ENCODE data around the gene DNMT3L. TPM values are rescaled to one million over a fixed set of nuclear protein-coding genes. Genes with fewer than 3 reads are reported as not detected.

DNMT3L gene
- total RNA-seq, 1 donor, result not detected

GRCh38 chr21:44282370-44282769 lies 20.7 kb upstream of the DNMT3L start:
- TF ChIP-seq, protein P1, sequence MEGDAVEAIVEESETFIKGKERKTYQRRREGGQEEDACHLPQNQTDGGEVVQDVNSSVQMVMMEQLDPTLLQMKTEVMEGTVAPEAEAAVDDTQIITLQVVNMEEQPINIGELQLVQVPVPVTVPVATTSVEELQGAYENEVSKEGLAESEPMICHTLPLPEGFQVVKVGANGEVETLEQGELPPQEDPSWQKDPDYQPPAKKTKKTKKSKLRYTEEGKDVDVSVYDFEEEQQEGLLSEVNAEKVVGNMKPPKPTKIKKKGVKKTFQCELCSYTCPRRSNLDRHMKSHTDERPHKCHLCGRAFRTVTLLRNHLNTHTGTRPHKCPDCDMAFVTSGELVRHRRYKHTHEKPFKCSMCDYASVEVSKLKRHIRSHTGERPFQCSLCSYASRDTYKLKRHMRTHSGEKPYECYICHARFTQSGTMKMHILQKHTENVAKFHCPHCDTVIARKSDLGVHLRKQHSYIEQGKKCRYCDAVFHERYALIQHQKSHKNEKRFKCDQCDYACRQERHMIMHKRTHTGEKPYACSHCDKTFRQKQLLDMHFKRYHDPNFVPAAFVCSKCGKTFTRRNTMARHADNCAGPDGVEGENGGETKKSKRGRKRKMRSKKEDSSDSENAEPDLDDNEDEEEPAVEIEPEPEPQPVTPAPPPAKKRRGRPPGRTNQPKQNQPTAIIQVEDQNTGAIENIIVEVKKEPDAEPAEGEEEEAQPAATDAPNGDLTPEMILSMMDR (IDR thresholded peaks at IDR 0.05; ENCODE audit: extremely low read depth, low read depth, low read length), result no peak
- H3K27ac ChIP-seq (ENCODE audit: low read depth, low read length), result no peak overlapping the region
- H4K20me1 ChIP-seq (ENCODE audit: insufficient read depth, low read length), result no peaks in the 10 kb centered on the region
- no peak overlapping the region for H2AFZ ChIP-seq (ENCODE audit: low read length)
- no peak overlapping the region for H3K4me3 ChIP-seq (ENCODE audit: insufficient read depth, low read length)
- no peak for DNase-seq (ENCODE audit: insufficient read length, low spot score, missing footprints)
- H3K4me2 ChIP-seq (ENCODE audit: insufficient read depth, low read length), result no peak overlapping the region
- no peaks in the 10 kb centered on the region for H3K9me3 ChIP-seq (ENCODE audit: low read depth, low read length)
- H3K27me3 ChIP-seq (ENCODE audit: insufficient read depth, low read length), result no peaks in the 10 kb centered on the region
- H3K4me1 ChIP-seq (ENCODE audit: insufficient read depth, low read length), result peaks cover 3% of the 10 kb centered on the region
- H3K79me2 ChIP-seq (ENCODE audit: insufficient read depth, low read length), result no peaks in the 10 kb centered on the region
- no peaks in the 10 kb centered on the region for H3K36me3 ChIP-seq (ENCODE audit: insufficient read depth, low read length)

- Histone ChIP-seq H4K20me1 (ENCODE audit: insufficient read depth, low read length) (no peaks in the 10 kb centered on the region), H3K79me2 (ENCODE audit: insufficient read depth, low read length) (no peaks in the 10 kb centered on the region), H3K9me3 (ENCODE audit: low read depth, low read length) (no peaks in the 10 kb centered on the region), H3K27me3 (ENCODE audit: insufficient read depth, low read length) (no peaks in the 10 kb centered on the region), H3K4me3 (ENCODE audit: insufficient read depth, low read length) (no peak overlapping the region), H3K4me2 (ENCODE audit: insufficient read depth, low read length) (no peak overlapping the region), H2AFZ (ENCODE audit: low read length) (no peak overlapping the region), H3K27ac (ENCODE audit: low read depth, low read length) (no peak overlapping the region), H3K36me3 (ENCODE audit: insufficient read depth, low read length) (no peaks in the 10 kb centered on the region), H3K4me1 (ENCODE audit: insufficient read depth, low read length) (peaks cover 3% of the 10 kb centered on the region)
- TF ChIP-seq, protein P1 (IDR thresholded peaks at IDR 0.05; ENCODE audit: extremely low read depth, low read depth, low read length), result no peak
- DNase-seq (ENCODE audit: insufficient read length, low spot score, missing footprints), result no peak
Observed at GRCh38 chr21:44281801-44282200, 20.1 kb upstream of the DNMT3L start.

DNA sequence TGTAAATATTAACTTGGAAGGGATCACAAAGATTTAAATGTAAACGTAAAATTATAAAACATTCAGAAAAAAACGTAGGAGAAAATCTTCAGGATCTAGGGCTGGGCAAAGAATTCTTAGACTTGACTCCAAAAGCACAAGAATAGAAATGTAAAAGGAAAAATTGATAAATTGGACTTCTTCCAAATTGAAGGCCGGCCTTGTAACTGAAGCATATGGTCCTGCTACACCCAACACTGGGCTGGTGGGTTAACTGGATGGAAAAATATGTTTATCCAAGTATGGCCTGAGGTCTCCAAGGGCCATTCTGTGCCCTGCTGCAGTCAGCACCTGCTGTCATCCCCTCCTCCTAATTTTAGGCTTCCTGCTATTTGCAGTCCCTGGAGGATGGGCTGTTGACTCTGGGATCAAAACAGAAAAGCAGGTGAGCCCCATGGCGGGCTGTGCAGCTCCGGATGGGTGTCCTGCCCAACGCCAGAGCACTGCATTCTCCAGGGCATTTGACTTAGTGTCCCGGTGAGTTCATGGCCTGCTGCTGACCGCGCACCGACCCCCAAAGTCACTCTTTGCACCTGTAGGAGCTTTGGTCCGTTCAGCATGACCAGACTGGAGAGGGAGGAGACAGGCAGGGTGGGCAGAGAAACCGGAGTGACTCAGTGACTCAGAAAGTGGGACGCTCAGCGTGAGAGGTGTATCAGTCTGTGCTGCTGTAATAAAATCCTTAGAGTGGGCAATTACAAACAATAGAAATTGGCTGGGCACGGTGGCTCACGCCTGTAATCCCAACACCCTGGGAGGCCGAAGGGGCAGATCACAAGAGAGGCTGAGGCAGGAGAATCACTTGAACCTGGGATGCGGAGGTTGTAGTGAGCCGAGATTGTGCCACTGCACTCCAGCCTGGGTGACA lies 17.9 kb upstream of the DNMT3L start:
- no peaks in the 10 kb centered on the region for H4K20me1 ChIP-seq (ENCODE audit: insufficient read depth, low read length)
- no peaks in the 10 kb centered on the region for H3K9me3 ChIP-seq (ENCODE audit: low read depth, low read length)
- H3K27me3 ChIP-seq (ENCODE audit: insufficient read depth, low read length), result no peaks in the 10 kb centered on the region
- no peak overlapping the region for H3K4me3 ChIP-seq (ENCODE audit: insufficient read depth, low read length)
- no peaks in the 10 kb centered on the region for H3K36me3 ChIP-seq (ENCODE audit: insufficient read depth, low read length)
- no peak overlapping the region for H3K4me2 ChIP-seq (ENCODE audit: insufficient read depth, low read length)
- no peak overlapping the region for H2AFZ ChIP-seq (ENCODE audit: low read length)
- H3K27ac ChIP-seq (ENCODE audit: low read depth, low read length), result no peak overlapping the region
- no peak for DNase-seq (ENCODE audit: insufficient read length, low spot score, missing footprints)
- no peaks in the 10 kb centered on the region for H3K79me2 ChIP-seq (ENCODE audit: insufficient read depth, low read length)
- TF ChIP-seq, protein P1 (IDR thresholded peaks at IDR 0.05; ENCODE audit: extremely low read depth, low read depth, low read length), result no peak
- H3K4me1 ChIP-seq (ENCODE audit: insufficient read depth, low read length), result no peaks in the 10 kb centered on the region

GRCh38 chr21:44275041-44275440 lies 13.3 kb upstream of the DNMT3L start:
- Histone ChIP-seq H3K4me1 (ENCODE audit: insufficient read depth, low read length) (no peaks in the 10 kb centered on the region), H3K4me2 (ENCODE audit: insufficient read depth, low read length) (no peak overlapping the region), H3K36me3 (ENCODE audit: insufficient read depth, low read length) (no peaks in the 10 kb centered on the region), H2AFZ (ENCODE audit: low read length) (no peak overlapping the region), H3K27me3 (ENCODE audit: insufficient read depth, low read length) (peaks cover 5% of the 10 kb centered on the region), H3K4me3 (ENCODE audit: insufficient read depth, low read length) (no peak overlapping the region), H3K27ac (ENCODE audit: low read depth, low read length) (no peak overlapping the region), H3K9me3 (ENCODE audit: low read depth, low read length) (no peaks in the 10 kb centered on the region), H3K79me2 (ENCODE audit: insufficient read depth, low read length) (no peaks in the 10 kb centered on the region), H4K20me1 (ENCODE audit: insufficient read depth, low read length) (no peaks in the 10 kb centered on the region)
- TF ChIP-seq, protein P1 (IDR thresholded peaks at IDR 0.05; ENCODE audit: extremely low read depth, low read depth, low read length), result no peak
- DNase-seq (ENCODE audit: insufficient read length, low spot score, missing footprints), result no peak
